ENCODE results near the gene FLT4. TPM values are rescaled to one million over a fixed set of nuclear protein-coding genes. Genes with fewer than 3 reads are reported as not detected.

The FLT4 gene
- total RNA-seq, 1 donor from 2014 or later, result 0.10 TPM

- DNase-seq (ENCODE audit: low spot score), result no peak
- no peak for TF ChIP-seq CTCF (IDR thresholded peaks at IDR 0.05)
- Mint-ChIP-seq H3K27me3 (ENCODE audit: low read depth) (no peaks in the 10 kb centered on the region), H3K27ac (ENCODE audit: unreplicated experiment) (no peak overlapping the region), H3K9me3 (ENCODE audit: low read depth) (no peaks in the 10 kb centered on the region), H3K36me3 (ENCODE audit: low read depth) (no peaks in the 10 kb centered on the region), H3K4me1 (ENCODE audit: low read depth) (no peaks in the 10 kb centered on the region), H3K4me3 (ENCODE audit: unreplicated experiment) (no peak overlapping the region)
These were observed 22.6 kb downstream of the FLT4 start for GRCh38 chr5:180626661-180627385.

- no peaks in the 10 kb centered on the region for H3K4me1 Mint-ChIP-seq (ENCODE audit: low read depth)
- no peaks in the 10 kb centered on the region for H3K27me3 Mint-ChIP-seq (ENCODE audit: low read depth)
- H3K9me3 Mint-ChIP-seq (ENCODE audit: low read depth), result no peaks in the 10 kb centered on the region
- TF ChIP-seq CTCF (IDR thresholded peaks at IDR 0.05), result no peak
- H3K4me3 Mint-ChIP-seq (ENCODE audit: unreplicated experiment), result no peak overlapping the region
- no peak for DNase-seq (ENCODE audit: low spot score)
- H3K27ac Mint-ChIP-seq (ENCODE audit: unreplicated experiment), result no peak overlapping the region
- no peaks in the 10 kb centered on the region for H3K36me3 Mint-ChIP-seq (ENCODE audit: low read depth)
These were observed 23.4 kb downstream of the FLT4 start for GRCh38 chr5:180625791-180626660.

GRCh38 chr5:180625125-180625790 is 24.1 kb downstream of the FLT4 start:
- Mint-ChIP-seq H3K4me1 (ENCODE audit: low read depth) (no peaks in the 10 kb centered on the region), H3K27ac (ENCODE audit: unreplicated experiment) (no peak overlapping the region), H3K36me3 (ENCODE audit: low read depth) (no peaks in the 10 kb centered on the region), H3K27me3 (ENCODE audit: low read depth) (peaks cover 1% of the 10 kb centered on the region), H3K9me3 (ENCODE audit: low read depth) (no peaks in the 10 kb centered on the region), H3K4me3 (ENCODE audit: unreplicated experiment) (no peak overlapping the region)
- no peak for DNase-seq (ENCODE audit: low spot score)
- TF ChIP-seq CTCF (IDR thresholded peaks at IDR 0.05), result no peak

GRCh38 chr5:180624587-180624986 is 24.8 kb downstream of the FLT4 start:
- no peak for TF ChIP-seq CTCF (IDR thresholded peaks at IDR 0.05)
- H3K27ac Mint-ChIP-seq (ENCODE audit: unreplicated experiment), result no peak overlapping the region
- H3K27me3 Mint-ChIP-seq (ENCODE audit: low read depth), result peaks cover 2% of the 10 kb centered on the region
- no peaks in the 10 kb centered on the region for H3K36me3 Mint-ChIP-seq (ENCODE audit: low read depth)
- H3K4me1 Mint-ChIP-seq (ENCODE audit: low read depth), result no peaks in the 10 kb centered on the region
- H3K9me3 Mint-ChIP-seq (ENCODE audit: low read depth), result no peaks in the 10 kb centered on the region
- H3K4me3 Mint-ChIP-seq (ENCODE audit: unreplicated experiment), result no peak overlapping the region
- DNase-seq (ENCODE audit: low spot score), result no peak

GRCh38 chr5:180623844-180624243 is 25.6 kb downstream of the FLT4 start:
- no peaks in the 10 kb centered on the region for H3K4me1 Mint-ChIP-seq (ENCODE audit: low read depth)
- TF ChIP-seq CTCF (IDR thresholded peaks at IDR 0.05), result no peak
- no peaks in the 10 kb centered on the region for H3K9me3 Mint-ChIP-seq (ENCODE audit: low read depth)
- H3K27me3 Mint-ChIP-seq (ENCODE audit: low read depth), result peaks cover 2% of the 10 kb centered on the region
- no peak overlapping the region for H3K27ac Mint-ChIP-seq (ENCODE audit: unreplicated experiment)
- no peak overlapping the region for H3K4me3 Mint-ChIP-seq (ENCODE audit: unreplicated experiment)
- DNase-seq (ENCODE audit: low spot score), result no peak
- no peaks in the 10 kb centered on the region for H3K36me3 Mint-ChIP-seq (ENCODE audit: low read depth)
